22Rv1 (cell line): Measurements from ENCODE around the gene DYRK3.

Experiments
- H3K27ac ChIP-seq: fragments of 450-650 bp; 2 replicates; pipeline ENCODE4 v1.5.1; 2017
- ZFX ChIP-seq: fragments of 450-650 bp; IDR thresholded peaks from 2 replicates; pipeline ENCODE4 v1.6.1; 2017; ENCODE audit warnings: antibody characterized with exemption, borderline replicate concordance
- TF ChIP-seq, protein P1 (sequence below): fragments of 450-650 bp; IDR thresholded peaks from 2 replicates; pipeline ENCODE4 v1.5.1; 2017; ENCODE audit warnings: mild to moderate bottlenecking

Gene DYRK3

DNA sequence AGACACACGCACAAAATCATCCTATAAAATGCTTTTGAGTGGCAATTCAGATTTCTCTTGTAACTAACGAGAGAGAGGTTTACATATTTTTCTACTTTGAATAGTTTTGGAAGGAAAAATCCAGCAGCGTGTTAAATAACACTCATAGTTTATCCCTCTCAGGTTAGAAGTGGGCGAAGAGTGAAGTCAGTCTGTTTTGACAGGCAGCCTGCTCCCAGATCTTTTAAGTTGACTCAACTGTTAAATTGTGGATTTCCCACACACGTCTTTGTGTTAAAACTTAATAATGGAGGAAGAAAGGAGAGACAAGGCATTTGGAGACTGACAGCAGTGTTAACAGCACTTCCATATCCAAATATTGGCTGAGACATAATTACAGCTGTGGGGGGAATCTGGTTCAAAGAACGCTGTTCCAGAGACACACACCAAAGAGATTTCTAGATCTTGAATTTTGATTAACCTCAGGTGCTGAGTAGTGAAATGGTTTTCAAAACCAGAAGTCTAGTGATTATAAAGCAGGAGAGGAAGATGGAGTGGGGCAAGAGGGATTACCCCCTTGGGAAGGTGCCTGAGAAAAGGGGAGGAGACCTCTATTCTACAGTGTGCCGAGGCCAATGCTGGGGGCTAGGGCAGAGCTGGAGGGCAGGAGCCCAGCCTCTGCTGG lies 52.0 kb downstream of the DYRK3 start:
- H3K27ac ChIP-seq: no peak overlapping the region
- TF ChIP-seq, protein P1, sequence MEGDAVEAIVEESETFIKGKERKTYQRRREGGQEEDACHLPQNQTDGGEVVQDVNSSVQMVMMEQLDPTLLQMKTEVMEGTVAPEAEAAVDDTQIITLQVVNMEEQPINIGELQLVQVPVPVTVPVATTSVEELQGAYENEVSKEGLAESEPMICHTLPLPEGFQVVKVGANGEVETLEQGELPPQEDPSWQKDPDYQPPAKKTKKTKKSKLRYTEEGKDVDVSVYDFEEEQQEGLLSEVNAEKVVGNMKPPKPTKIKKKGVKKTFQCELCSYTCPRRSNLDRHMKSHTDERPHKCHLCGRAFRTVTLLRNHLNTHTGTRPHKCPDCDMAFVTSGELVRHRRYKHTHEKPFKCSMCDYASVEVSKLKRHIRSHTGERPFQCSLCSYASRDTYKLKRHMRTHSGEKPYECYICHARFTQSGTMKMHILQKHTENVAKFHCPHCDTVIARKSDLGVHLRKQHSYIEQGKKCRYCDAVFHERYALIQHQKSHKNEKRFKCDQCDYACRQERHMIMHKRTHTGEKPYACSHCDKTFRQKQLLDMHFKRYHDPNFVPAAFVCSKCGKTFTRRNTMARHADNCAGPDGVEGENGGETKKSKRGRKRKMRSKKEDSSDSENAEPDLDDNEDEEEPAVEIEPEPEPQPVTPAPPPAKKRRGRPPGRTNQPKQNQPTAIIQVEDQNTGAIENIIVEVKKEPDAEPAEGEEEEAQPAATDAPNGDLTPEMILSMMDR: no peak
- no peak for TF ChIP-seq ZFX

DNA sequence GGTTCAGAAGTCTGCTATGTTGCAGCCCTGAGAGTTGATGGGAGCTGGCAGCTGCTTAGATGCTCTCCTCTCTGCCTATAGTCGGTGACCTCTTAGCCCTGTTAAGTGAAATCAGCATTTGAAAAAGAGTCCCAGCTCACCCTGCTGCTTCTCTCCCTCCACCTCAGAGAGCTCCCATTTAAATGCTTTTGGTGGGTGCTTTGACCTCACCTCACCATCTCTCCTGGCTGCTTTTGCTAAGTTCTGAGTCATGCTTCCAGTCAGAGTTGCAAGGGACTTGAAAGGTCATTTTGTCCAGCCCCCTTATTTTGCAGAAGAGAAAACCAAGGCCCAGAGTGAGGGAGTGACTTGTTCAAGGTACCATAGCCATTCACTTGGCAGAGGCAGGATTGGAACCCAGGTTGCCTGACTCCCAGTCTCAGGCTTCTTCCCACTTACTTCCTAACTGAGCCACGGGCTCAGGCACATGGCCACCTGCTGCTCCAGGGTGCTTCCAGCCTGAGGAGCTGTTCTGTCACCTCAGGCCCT lies 52.6 kb downstream of the DYRK3 start:
- no peak overlapping the region for H3K27ac ChIP-seq
- TF ChIP-seq, protein P1: no peak
- no peak for TF ChIP-seq ZFX

DNA sequence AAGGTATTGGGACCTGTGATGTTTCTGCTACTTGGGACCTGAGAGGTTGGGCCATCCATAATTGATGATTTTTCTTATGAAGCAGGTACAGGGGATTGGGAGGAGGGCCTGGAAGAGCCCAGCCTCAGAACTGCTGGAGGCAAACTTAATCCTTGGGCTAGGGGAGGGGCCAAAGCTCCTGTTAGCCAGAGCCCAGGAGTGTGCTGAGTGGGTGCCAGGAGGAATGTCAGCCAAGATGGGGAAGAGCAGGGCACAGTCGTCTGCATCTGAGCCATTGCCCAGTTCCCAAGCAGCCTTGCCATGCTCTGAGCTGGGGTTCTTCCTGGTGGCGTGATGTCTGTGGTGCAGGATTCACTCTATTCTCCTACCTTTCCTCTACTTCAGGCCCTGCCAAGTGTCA lies 55.2 kb downstream of the DYRK3 start:
- no peak overlapping the region for H3K27ac ChIP-seq
- TF ChIP-seq, protein P1: no peak
- no peak for TF ChIP-seq ZFX

DNA sequence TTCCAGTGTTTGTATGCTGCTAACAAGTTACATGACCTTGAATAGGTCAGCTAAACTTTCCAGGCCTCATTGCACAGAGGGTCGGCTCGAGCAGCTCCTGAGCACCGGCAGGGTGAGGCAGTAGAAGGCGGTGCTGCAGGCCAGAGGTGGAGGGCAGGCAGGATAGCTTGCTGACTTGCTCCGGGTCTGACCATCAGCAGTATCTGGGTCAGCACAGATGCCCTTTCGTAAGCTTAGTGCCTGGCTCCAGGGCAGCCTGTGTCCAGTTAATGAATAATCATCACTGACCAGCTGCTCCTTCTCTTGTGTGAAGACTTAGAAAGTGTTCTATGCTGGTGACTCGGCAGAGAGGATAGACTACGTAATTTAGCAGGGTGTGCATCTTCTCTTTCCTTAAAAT lies 56.3 kb downstream of the DYRK3 start:
- H3K27ac ChIP-seq: no peak overlapping the region
- TF ChIP-seq, protein P1: no peak
- no peak for TF ChIP-seq ZFX

DNA sequence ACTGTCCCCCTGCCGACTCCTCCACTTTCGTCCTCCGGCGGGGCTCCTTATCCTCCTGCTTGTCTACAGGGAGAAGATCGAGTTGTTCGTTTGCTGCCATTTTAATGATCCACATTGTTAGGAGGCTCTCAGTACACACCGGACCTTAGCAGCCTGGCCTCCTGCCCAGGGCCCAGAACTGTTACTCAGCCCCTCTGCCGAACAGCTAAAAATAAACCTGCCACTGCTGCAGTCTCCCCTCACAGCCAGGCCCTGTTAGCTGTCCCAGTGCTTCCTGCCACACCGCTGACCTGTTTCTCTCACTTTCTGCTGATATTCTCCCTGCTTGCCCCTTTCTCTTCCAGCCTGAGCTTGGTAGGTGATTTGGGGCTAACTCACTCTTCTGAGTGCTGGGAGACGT lies 57.7 kb downstream of the DYRK3 start:
- H3K27ac ChIP-seq: no peak overlapping the region
- TF ChIP-seq, protein P1: no peak
- TF ChIP-seq ZFX: no peak

DNA sequence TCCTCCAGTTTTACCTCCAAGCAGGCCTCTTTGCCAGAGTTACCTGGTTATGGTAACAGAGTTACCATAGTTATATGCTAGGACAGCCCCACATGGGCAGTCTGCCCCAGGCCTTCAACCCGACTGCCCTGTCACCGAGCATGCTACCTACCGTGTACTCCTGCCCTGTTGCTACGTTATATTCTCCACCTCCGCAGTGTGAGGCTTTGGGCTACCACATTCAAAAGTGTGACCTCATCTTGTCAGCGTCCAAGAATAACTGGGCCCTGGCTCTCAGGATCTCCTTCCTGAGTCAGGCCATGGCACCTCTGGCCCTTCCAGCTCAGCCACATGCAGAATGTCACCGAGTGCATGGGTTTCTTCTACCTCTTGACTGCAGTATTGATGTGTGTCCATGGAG lies 58.3 kb downstream of the DYRK3 start:
- H3K27ac ChIP-seq: no peak overlapping the region
- no peak for TF ChIP-seq ZFX
- TF ChIP-seq, protein P1: no peak

DNA sequence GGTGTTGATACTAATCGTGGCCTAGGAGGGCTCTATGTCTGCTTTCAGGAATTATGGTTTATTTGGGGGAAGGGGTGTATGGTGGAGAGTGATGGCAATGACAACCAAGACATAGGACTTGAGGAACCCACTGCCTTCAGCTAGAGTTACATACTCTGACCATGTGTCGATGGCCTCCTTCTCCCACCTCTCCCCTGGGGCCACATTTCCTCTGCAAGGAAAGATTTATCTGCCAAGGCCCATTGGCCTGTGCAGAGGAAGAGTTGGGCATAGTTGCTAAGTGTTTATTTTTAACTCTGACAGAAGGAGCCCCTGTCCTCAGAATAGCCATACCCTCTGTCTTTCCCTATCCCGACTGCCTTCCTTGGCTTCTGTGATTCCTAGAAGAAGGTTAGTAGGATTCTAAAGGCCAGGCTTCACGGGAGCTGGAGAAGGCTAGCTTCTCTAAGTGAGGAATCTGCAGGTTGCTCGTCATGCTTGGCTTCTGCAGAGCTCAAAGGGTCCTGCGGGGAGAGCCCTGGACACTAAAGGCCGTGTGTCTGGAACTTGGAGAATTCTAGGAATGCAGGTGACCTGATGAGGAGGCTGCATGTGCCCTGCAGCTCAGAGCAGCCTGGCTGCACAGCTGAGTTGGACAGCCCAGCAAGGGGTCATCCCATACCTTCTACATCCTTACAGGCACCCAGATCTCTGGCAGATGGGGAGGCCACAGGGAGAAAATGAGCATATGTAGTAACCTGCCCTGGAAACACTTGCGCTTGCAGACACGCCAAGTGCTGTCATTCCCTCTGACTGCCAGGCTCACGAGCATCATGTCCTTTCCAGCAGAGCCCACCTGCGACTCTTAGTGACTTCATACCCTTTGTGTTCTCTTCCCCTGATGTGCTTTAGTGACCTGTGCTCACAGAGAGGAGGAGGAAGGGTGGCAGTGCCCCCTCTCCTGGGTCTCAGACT lies 59.1 kb downstream of the DYRK3 start:
- H3K27ac ChIP-seq: no peak overlapping the region
- no peak for TF ChIP-seq ZFX
- TF ChIP-seq, protein P1: no peak
